KBM-7 (cell line): ENCODE results near the gene SNTG2.
"Not testable (repeated sequence)": the region's sequence is repeated elsewhere in the genome, so short reads cannot be mapped to it uniquely, and the experiment has no call there.

Experiments used
- DNase-seq: peaks from one replicate; pipeline ENCODE4 v3.0.0-alpha.2; 2015
- in situ Hi-C: fragments of 300-500 bp; cut with MboI; formaldehyde crosslinking; loops from 2 replicates; pipeline ENCODE4 v1.14.3; 2020; ENCODE audit warnings: low sequenced_read_pairs, low pct_unique_long_range_greater_than_20kb, mixed read lengths

Gene SNTG2

GRCh38 chr2:1193801-1194200, 243.2 kb downstream of the SNTG2 start:
- DNase-seq, result no peak
- in situ Hi-C loops, result no loop called here

- DNase-seq, result no peak
- in situ Hi-C loops, result no loop called here
These were observed 253.1 kb downstream of the SNTG2 start for GRCh38 chr2:1203772-1204171.

GRCh38 chr2:1205853-1206252, 255.2 kb downstream of the SNTG2 start:
- DNase-seq, result no peak
- in situ Hi-C loops, result no loop called here

GRCh38 chr2:1207962-1208510, 257.4 kb downstream of the SNTG2 start:
- no peak for DNase-seq
- in situ Hi-C loops, result no loop called here

GRCh38 chr2:1208522-1208921, 257.9 kb downstream of the SNTG2 start:
- in situ Hi-C loops, result no loop called here
- no peak for DNase-seq

- DNase-seq, result no peak
- in situ Hi-C loops, result no loop called here
These were observed 258.6 kb downstream of the SNTG2 start for GRCh38 chr2:1209246-1209645.

- DNase-seq, result no peak
- in situ Hi-C loops, result no loop called here
These were observed 259.1 kb downstream of the SNTG2 start for GRCh38 chr2:1209761-1210160.

- no peak for DNase-seq
- in situ Hi-C loops, result no loop called here
These were observed 259.7 kb downstream of the SNTG2 start for GRCh38 chr2:1210352-1210751.

- in situ Hi-C loops, result no loop called here
- no peak for DNase-seq
These were observed 269.4 kb downstream of the SNTG2 start for GRCh38 chr2:1219901-1220573.

GRCh38 chr2:1222056-1222455, 271.4 kb downstream of the SNTG2 start:
- in situ Hi-C loops, result no loop called here
- DNase-seq, result peak; percentile 3

GRCh38 chr2:1223791-1224190, 273.1 kb downstream of the SNTG2 start:
- no peak for DNase-seq
- in situ Hi-C loops, result no loop called here

- DNase-seq, result no peak
- in situ Hi-C loops, result no loop called here
These were observed 274.3 kb downstream of the SNTG2 start for GRCh38 chr2:1224901-1225300.

GRCh38 chr2:1226766-1227165, 276.1 kb downstream of the SNTG2 start:
- in situ Hi-C loops, result no loop called here
- no peak for DNase-seq

GRCh38 chr2:1227274-1227900, 276.7 kb downstream of the SNTG2 start:
- DNase-seq, result no peak
- in situ Hi-C loops, result no loop called here

- DNase-seq, in situ Hi-C loops: not testable (repeated sequence)
These were observed 278.9 kb downstream of the SNTG2 start for GRCh38 chr2:1229596-1229995.

- no peak for DNase-seq
- in situ Hi-C loops, result no loop called here
These were observed 279.7 kb downstream of the SNTG2 start for GRCh38 chr2:1230155-1230893.

GRCh38 chr2:1231466-1232063, 280.9 kb downstream of the SNTG2 start:
- in situ Hi-C loops, result no loop called here
- DNase-seq, result no peak

- in situ Hi-C loops, result no loop called here
- no peak for DNase-seq
These were observed 282.6 kb downstream of the SNTG2 start for GRCh38 chr2:1233281-1233680.

- no peak for DNase-seq
These were observed 284.2 kb downstream of the SNTG2 start for GRCh38 chr2:1234731-1235308.

More at GRCh38 chr2:1234731-1235308, 284.2 kb downstream of the SNTG2 start:
- in situ Hi-C loops, result no loop called here
